Raji (cell line): Measurements from ENCODE around the gene MYO5A.

Experiments
- POLR2A ChIP-seq: IDR thresholded peaks from 2 replicates; pipeline ENCODE4 v1.6.1; 2011; ENCODE audit warnings: low read depth, low read length, control low read depth; ENCODE audit not compliant: insufficient read depth

The MYO5A gene

DNA sequence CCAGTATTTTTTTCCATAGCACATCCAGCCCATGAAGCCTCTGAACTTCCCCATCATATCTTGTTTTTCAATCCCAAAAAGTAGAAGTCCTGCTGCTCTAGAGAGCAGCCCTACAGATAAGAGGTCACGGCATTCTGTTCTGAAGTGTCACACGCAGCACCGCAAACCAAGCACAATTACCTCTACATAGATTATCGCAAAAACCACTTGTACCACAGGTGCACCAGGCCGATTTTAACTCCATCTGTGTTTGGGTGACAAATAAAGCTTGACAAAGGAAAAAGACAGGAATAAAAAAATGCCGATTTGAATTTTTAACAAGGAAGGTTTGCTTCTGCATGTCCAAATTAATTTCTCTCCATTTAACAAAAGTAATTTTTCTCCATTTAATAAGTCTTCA is 113.7 kb downstream of the MYO5A start:
- TF ChIP-seq POLR2A = no peak

DNA sequence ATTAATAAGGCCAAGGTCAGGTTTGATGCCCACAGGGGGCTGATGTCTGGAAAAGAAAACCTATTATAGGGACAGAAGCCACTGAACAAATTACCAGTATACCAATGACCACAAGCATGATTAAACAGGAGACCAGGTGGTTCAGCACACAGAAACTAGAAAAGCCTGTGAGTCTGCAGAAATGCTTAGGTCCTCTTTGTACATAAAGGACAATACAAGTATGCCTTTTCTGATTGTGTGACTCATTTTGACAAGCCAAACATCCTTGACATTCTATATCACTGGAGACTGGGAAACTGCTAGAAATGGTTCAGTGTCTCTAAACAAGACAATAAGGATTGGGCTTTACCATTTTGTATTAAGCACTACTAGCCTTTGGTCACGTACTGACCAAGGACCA is 119.9 kb downstream of the MYO5A start:
- TF ChIP-seq POLR2A = no peak

GRCh38 chr15:52407374-52407773 is 121.3 kb downstream of the MYO5A start:
- no peak for TF ChIP-seq POLR2A

DNA sequence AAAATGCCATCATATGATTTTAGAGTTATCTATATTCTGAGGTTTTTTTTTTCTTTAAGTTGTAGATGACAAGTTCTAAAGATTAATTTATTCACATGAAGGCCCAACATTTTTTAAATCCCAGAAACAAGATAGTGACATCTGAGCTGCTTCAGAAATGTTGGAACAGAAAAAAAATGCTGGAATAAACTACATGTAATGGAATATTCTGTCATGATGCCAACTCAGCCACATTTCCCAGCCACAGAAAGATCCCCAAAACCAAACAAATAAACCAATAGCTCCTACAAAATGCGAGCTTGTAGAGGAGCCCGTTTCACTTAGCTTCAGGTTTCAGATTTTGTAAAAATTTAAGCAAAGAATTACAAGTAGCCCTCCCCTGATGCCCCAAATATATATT is 122.1 kb downstream of the MYO5A start:
- no peak for TF ChIP-seq POLR2A

DNA sequence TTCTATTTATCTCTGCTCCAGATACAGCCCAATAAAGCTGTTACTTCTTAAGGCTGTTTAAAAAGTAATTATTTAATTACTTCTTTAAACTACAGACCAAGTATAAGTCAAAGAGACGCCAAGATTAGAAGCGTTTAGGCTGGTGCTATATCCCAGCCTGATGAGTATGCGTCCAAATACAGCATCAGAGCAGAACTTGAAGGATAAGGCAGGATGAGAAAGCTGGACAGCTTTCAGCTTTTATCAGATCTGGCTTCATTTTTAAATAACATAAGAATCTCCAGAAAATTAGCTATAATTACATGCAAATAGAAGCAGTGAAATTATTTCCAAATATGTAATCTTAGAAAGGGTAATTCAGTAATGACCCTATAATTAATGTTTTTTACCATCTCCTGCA is 122.8 kb downstream of the MYO5A start:
- TF ChIP-seq POLR2A = no peak

DNA sequence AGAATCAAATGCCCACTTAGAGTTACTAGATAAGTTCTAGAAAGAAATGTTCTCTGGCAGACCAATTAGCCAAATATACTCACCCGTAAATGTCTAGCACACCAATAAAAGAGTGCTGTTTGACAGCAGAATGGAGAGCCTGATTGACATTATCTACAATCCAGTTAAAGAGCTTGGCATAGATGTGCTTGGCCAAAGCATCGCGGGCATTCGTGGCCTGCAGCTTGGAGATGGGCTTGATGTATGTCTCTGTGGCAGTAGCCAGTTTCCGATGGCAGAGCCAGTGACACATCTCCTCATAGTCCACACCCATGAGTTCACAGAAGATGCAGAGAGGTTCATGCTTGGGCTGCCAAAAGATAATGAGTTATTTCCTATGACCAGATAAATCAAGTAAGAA is 131.6 kb downstream of the MYO5A start:
- no peak for TF ChIP-seq POLR2A

- no peak for TF ChIP-seq POLR2A
These were observed 134.6 kb downstream of the MYO5A start for GRCh38 chr15:52394118-52394517.

- TF ChIP-seq POLR2A = no peak
These were observed 136.5 kb downstream of the MYO5A start for GRCh38 chr15:52392008-52392687.

GRCh38 chr15:52391069-52391468 is 137.6 kb downstream of the MYO5A start:
- no peak for TF ChIP-seq POLR2A

DNA sequence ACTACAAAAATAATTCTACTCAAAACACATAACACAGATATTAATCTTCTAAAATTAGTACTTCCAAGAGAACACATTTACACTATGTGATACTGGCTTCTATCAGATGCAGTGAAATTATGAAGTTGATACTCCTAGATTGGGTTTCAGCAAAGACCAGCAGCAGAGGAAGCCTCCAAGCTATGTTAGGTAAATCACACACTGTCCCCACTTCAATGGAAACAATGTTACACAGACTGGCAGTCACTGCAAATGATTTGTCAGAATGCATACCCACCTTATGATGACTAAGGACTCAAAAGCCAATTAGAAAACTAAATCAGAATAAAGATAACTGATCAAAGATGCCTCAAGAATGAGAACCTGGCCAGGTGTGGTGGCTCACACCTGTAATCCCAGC is 143.0 kb downstream of the MYO5A start:
- TF ChIP-seq POLR2A = no peak

- no peak for TF ChIP-seq POLR2A
These were observed 145.5 kb downstream of the MYO5A start for GRCh38 chr15:52383100-52383588.

DNA sequence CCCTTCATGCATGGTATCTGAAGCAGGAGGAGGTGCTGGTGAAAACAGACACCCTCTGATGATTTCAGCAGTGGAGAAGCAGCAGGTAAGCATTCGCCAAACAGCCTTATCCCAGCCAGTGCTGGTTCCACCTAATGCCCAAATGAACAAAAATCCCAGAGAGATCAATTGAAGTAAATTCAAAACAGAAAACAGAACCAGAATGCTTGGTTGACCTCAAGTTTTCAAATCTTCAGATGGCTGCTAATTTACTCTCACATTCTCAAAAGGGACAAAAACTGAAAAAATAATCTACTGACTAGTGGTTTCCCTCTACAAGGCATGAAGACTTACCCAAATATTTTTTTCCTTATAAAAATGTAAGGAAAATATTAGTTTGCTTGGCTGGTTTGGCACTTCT is 146.0 kb downstream of the MYO5A start:
- no peak for TF ChIP-seq POLR2A

GRCh38 chr15:52379395-52380106 is 149.1 kb downstream of the MYO5A start:
- TF ChIP-seq POLR2A = no peak

DNA sequence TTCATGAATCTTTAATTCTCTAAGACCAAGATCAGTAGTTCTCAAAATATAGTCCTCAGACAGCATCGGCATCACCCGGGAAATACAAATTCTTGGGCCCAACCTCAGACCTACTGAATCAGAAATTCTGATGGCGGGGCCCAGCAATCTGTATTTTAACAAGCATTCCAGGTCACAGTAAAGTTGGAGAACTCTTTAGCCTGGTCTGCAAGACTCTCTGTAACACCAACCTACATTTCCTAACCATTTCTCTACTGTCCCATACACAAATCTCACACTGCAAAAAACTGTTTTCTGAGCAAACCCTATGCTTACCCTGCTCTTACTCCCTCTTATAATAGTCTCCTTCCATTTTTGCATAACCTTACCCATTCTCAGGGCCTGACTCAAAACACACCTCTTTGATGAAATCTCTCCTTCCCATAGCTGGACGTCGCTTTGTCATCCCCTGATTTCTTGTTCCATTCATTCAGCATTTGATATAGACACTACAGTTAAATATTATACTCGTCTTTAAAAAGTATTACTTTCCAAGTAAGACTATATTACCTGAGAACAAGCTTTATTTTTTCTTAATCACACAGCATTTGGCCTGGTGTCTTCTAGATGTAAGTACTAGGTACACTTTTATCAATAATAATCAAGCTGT is 149.8 kb downstream of the MYO5A start:
- TF ChIP-seq POLR2A = no peak

- no peak for TF ChIP-seq POLR2A
These were observed 158.7 kb downstream of the MYO5A start for GRCh38 chr15:52370010-52370409.

GRCh38 chr15:52369455-52369854 is 159.2 kb downstream of the MYO5A start:
- TF ChIP-seq POLR2A = no peak
